GM21367 (cell line): ENCODE data around the gene MAP4K3.
A peak's percentile ranks its signal among the peaks of the same experiment; 100 is the strongest.

Experiments
- ATAC-seq: cut with Tn5 transposase; IDR thresholded peaks from one replicate; pipeline ENCODE4 v1.9.1; 2021; ENCODE audit not compliant: unreplicated experiment

Gene MAP4K3

DNA sequence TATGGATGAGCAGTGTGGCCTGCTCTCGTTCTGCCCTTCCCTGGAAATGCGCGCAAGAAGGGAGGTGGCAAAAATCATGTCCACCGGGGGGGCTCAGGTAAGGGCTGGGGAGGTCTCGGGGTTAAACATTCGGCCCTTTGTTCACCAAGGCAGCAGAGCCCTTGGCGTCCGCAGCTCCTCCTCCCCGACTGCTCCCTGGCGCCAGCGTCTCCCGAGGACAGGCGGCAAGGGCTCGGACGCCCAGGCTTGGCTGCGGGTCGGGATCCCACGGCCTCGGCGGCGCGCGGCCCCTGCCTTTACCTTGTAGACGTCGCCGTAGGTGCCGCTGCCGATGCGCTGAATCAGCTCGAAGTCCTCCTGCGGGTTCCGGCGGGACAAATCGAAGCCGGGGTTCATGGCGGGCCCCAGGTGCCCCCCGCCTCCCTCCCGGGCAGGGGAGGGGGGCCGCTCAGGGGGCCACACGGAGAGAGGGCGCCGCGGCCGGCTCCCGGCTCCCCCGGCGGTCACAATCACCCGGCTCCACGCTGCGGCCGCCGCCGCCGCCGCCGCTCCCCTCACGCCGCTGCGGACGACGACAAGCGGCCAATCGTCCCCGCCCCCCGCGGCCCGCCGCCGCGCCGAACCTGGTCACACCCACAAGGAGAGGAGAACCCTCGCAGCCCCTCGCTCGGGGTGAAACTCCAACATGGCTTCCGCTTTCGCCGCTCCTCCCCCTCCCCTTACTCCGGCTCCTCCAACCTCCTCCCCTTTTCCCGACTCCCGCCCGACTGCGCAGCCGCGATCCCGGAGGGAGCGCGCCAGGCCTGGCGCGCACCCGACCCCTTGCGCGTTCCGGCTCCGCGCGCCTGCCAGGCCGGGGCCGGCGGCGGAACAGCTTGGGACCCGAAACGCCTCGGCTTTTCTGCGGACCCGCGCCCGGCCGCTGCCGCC, at the start of gene MAP4K3:
Gene MAP4K3 (minus strand): TSS at position 694 of the 930 bp plus-strand sequence. CDS start 298 bp downstream, at position 396.
- peak; percentile 69 for ATAC-seq

DNA sequence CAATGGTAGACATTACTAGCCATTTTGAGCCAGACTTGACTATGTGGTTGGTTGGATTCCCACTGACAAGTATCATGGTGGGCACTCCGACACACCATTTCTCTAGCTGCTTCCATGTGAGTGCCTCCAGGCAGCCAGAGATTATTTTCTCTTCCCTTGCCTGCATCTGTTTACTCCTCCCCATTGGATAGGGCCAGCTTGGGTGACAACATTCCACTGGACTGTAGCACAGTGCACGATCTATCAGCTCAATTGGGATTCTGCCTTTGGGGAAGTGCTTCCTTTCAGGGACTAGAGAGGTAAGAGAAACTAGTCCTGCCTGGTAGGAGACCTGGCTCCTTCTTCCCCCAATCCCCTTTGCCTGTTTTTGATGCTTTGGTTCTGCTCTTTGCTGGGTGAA, 49.0 kb upstream of the MAP4K3 start:
- no peak for ATAC-seq

DNA sequence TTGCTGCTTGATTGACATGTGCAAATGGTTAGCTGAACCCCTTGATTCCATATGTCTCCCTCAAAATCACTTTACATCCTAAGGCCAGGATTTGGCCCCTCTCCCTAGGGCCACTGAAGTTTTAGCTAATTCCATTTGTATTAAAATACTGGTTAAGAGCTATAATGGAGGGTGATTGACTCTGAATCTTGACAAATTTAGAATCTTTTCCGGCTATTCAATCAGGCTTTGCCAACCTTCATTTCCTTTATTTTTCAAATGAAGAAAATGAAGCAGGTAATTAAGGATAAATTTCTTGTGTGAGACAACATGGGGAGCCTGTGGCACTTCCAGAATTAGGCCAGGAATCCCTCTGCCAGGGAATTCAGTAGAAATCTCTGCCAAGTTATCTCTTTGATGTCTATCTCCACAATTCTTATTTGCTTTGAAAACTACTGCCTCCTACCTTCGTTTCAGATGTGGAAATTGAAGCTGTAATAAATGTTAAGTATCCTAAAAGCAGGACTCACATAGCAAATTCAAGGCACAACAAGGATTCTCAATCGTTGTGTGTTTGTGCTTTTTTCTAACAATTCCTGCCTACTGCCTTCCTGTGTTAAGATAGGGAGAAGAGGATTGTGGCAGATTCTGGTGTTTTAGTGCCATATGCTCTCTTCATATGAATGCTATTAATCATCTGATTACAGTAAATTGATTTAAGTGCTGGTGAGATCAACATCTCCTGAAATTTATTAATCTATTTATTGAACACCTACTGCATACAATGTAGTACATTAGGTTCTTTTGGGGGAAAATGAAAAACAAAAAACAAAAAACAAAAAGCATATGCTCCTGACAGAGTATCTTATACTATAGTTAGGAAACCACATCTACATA, 47.8 kb upstream of the MAP4K3 start:
- no peak for ATAC-seq

GRCh38 chr2:39484206-39484605, 47.1 kb upstream of the MAP4K3 start:
- no peak for ATAC-seq

- ATAC-seq, result no peak
Observed at GRCh38 chr2:39483534-39483933, 46.4 kb upstream of the MAP4K3 start.

- ATAC-seq, result no peak
Observed at GRCh38 chr2:39481611-39482010, 44.5 kb upstream of the MAP4K3 start.

GRCh38 chr2:39479696-39480095, 42.6 kb upstream of the MAP4K3 start:
- ATAC-seq, result no peak

DNA sequence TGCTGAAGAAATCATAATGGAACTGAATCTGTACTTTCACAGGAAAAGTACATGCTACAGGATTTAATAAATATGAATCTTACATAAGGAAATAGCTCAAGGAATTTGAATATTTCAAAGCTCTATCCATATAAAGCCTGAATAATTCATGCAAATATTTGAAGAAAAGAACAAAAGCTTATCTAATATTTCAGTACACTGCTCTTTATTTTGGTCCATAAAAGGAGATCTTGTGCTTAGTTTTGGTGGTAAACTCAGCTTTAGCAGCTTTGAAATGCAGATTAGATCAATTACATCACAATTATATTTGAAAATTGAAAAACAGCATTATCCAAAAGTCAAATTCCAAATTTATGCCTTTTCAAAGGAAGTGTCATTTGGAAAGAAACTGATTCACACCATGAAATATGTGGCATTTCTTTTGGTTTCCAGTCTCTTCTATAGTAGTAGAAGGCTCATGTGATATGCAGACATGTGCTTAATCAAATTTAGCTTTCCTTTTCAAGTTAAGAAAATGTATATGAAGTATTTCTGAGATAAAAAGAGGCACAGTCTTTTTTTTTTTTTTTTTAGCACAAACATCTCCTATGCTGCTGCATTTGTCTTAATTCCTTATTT, 42.1 kb upstream of the MAP4K3 start:
- no peak for ATAC-seq

DNA sequence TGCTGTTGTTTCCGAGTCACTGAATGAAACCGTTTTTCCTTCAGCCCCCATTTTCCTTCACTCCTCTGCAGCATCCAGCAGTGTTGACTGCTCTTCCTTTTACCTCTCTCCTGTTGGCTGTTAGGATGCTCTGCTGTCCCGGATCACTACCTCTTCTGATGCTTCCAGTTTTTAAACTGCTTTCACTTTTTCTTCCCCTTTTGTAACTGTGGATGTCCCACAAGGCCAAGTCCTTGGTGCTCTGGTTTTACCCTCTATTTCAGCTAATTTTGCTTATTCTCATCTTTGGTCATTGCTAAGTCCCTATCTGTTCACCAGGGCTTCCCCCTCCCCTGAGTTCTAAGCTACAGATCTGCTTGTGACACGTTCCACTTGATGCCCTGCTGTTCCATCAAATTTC, 39.4 kb upstream of the MAP4K3 start:
- peak; percentile 94 for ATAC-seq

DNA sequence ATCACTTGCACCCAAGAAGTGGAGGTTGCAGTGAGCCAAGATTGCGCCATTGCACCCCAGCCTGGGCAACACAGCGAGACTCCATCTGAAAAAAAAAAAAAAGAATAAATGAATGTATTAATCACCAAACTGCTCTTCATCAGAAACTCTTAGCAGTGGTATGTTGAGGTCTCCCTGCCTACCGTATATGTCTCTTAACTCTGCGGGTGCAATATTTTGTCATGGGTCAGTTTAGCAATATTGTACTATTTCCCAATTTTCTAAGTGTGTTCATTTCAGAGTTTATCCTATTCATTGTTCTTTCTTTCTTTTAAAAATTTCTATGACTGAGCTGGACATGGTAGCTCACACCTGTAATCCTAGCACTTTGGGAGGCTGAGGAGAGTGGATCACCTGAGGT, 37.9 kb upstream of the MAP4K3 start:
- ATAC-seq, result no peak

GRCh38 chr2:39470580-39470979, 33.5 kb upstream of the MAP4K3 start:
- peak; percentile 61 for ATAC-seq

DNA sequence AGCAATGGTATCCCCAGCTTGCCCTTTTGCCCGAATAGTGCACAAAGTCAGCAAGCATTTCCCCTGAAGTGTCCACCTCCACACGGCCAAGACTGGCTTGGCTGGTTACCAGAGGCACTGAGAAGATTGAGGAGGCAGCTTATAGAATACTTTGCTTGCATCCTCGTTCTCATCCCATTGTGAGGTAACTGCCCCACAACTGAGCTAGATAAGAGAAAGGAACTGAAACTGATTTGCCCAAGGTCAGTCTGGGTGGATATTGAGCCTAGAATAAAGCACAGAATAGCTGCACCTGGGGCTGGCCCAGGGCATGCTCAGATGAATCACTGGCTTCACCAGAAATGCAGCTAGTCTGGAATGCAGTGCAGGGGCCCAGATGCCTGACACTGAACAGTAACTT, 32.7 kb upstream of the MAP4K3 start:
- ATAC-seq, result peak; percentile 77

DNA sequence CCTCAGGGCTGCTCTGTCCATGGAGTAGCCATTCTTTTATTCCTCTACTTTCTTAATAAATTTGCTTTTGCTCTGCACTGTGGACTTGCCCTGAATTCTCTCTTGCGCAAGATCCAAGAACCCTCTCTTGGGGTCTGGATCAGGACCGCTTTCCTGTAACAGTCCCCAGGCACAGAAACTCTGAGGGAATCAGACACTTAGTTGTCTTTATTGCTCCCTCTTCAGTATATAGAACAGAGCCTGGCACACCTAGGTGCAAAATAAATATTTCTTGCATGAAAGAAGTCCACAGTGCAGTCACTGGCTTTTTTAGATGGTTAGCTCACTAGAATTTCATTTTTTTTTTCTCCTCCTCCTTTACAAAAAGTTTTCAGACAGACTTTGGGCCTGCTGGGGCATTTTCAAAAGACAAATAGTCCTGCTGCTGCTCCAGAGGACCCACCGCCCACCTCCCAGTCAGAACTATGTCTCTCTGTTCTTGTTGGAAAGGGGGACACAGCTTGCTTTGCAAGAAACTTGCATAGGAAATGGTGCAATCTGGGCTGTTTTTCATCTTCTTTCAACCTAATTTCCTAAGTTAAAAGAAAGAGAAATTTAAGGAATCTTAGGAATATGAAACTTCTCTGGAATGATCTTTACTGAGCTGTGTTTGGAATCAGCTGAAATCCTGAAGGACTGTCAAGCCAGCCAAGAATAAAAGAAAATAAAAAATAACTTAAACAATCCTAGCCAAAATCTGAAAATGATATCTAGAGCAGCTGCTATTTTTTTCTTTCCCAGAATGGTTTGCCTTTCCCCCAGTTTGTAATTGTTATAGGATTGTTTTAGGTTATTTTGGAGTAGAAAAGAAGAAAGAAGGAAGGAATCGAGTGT, 31.7 kb upstream of the MAP4K3 start:
- ATAC-seq, result no peak

- ATAC-seq, result no peak
Observed at GRCh38 chr2:39466311-39466710, 29.2 kb upstream of the MAP4K3 start.

DNA sequence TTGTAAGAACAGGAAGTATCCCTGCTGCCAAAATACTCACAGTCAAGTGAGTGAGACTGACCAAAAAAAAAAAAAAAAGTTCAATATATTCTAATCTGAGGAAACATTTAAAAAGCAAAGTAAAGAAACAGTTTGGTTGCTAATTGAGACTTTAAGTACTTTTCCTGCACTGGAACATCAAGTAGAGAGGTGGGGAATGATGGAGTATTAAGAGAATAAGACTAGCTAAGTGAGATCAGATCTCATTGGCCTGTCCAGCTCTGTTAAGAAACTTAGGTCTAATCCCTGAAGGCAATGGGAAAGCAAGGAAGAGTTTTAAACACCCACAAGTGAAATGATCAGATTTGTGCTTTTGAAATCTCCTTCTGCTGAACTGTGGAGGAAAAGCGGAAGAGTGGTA, 27.8 kb upstream of the MAP4K3 start:
- no peak for ATAC-seq

GRCh38 chr2:39455826-39456225, 18.7 kb upstream of the MAP4K3 start:
- ATAC-seq, result no peak

- no peak for ATAC-seq
Observed at GRCh38 chr2:39452396-39452795, 15.3 kb upstream of the MAP4K3 start.

- no peak for ATAC-seq
Observed at GRCh38 chr2:39451954-39452353, 14.9 kb upstream of the MAP4K3 start.

DNA sequence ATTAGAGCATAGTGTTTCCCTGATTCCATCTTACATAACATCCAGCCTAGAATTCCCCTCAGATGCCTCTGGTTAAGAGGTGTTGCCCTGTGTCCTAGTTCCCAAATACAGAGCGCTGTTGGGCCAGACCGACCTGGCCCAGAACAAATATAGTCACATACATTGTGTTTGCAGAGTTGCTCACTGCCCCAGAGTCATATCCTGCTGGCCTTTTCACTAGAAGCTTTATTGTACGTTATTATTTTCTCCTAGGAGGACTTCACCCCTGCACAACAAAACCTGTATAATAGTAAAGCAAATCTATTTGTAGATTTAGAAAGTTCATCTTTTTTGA, 11.1 kb upstream of the MAP4K3 start:
- ATAC-seq, result no peak
